ENCODE results near the gene LGR5.

LGR5 gene

GRCh38 chr12:71439613-71440344 is at the start of gene LGR5:
Gene LGR5 (plus strand): TSS chr12:71439798. CDS start chr12:71440081, 283 bp downstream.
- DNase-seq: peak; percentile 8
- in situ Hi-C loops (cut with HindIII; ENCODE audit: low pct_ligation_motif_present, low pct_unique_long_range_greater_than_20kb, low sequenced_read_pairs): no loop called here

DNA sequence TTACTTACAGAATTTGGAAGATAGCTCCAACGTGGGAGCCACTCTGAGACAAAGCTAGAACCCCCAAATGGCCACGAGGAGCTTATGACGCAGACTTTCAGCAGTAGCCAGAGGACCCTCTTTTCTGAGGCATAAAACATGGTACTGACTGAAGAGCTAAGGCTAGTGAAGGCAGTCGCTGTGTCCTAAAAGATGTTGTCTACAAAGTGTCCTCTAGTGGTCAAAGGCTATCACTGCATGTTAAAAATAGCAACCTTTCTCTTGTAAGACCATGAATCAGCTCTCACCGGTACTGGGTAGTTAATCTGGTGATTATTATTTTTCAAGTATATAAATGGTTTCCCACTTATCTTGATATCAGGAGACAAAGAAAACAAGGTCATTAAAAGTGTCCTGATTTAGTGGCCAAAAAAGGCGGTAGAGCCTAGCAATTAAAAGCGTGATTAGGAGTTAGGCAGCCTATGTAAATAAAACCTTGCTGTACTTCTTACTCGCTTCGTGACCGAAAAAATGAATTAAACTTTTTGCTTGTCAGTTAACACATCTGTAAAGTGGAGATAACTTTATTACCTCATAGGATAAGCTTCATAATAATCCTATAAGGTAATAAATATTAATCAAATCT is 47.0 kb upstream of the LGR5 start:
- DNase-seq: peak; percentile 81
- in situ Hi-C loops (cut with HindIII; ENCODE audit: low pct_ligation_motif_present, low pct_unique_long_range_greater_than_20kb, low sequenced_read_pairs): no loop called here

DNA sequence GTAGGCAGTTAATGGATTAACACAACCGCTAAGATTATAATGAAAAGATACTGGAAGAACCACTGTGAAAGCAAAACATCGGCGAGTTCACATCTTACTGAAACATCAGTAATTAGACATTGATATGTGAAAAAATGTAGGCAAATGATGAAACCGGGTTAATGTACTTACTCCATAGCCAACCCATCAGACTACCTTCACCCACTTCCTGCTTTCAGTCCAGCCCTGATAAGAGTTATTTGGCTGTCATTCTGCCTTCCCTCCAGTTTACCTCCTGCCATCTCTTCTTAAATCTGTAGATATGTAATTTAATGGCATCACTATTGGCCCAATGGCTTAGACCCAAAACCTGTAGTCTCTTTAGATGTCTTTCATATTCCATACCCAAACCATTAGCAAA is 46.0 kb upstream of the LGR5 start:
- no peak for DNase-seq
- in situ Hi-C loops (cut with HindIII; ENCODE audit: low pct_ligation_motif_present, low pct_unique_long_range_greater_than_20kb, low sequenced_read_pairs): no loop called here

GRCh38 chr12:71397433-71397954 is 42.1 kb upstream of the LGR5 start:
- in situ Hi-C loops (cut with HindIII; ENCODE audit: low pct_ligation_motif_present, low pct_unique_long_range_greater_than_20kb, low sequenced_read_pairs): no loop called here
- peak; percentile 61 for DNase-seq

GRCh38 chr12:71399197-71399596 is 40.4 kb upstream of the LGR5 start:
- in situ Hi-C loops (cut with HindIII; ENCODE audit: low pct_ligation_motif_present, low pct_unique_long_range_greater_than_20kb, low sequenced_read_pairs): no loop called here
- no peak for DNase-seq

GRCh38 chr12:71400481-71400880 is 39.1 kb upstream of the LGR5 start:
- in situ Hi-C loops (cut with HindIII; ENCODE audit: low pct_ligation_motif_present, low pct_unique_long_range_greater_than_20kb, low sequenced_read_pairs): no loop called here
- DNase-seq: no peak

- no peak for DNase-seq
- in situ Hi-C loops (cut with HindIII; ENCODE audit: low pct_ligation_motif_present, low pct_unique_long_range_greater_than_20kb, low sequenced_read_pairs): no loop called here
Measured at GRCh38 chr12:71405884-71406283, 33.7 kb upstream of the LGR5 start.

- no peak for DNase-seq
- in situ Hi-C loops (cut with HindIII; ENCODE audit: low pct_ligation_motif_present, low pct_unique_long_range_greater_than_20kb, low sequenced_read_pairs): no loop called here
Measured at GRCh38 chr12:71407732-71408131, 31.9 kb upstream of the LGR5 start.

DNA sequence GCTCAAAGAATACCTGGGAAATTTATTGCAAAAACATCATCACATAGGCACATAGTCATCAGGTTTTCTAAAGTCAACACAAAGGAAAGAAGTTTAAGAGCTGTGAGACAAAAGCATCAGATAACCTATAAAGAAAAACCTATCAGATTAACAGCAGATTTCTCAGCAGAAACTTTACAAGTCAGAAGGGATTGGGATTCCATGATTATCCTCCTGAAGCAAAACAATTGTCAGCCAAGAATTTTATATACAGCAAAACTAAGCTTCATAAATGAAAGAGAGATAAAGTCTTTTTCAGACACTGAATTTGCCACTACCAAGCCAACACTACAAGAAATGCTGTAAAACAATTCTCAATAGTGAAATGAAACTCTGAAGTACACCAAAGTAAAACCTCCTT is 28.8 kb upstream of the LGR5 start:
- in situ Hi-C loops (cut with HindIII; ENCODE audit: low pct_ligation_motif_present, low pct_unique_long_range_greater_than_20kb, low sequenced_read_pairs): no loop called here

DNA sequence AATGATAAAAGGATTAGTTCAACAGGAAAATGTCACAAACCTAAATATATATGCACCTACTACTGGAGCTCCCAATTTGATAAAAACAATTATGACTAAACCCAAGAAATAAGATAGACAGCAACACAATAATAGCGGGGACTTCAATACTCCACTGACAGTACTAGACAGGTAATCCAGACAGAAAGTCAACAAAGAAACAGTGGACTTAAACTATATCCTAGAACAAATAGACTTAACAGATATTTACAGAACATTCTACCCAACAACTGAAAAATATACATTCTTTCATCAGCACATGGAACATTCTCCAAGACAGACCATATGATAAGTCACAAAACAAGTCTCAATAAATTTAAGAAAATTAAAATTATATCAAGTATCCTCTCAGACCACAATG is 28.0 kb upstream of the LGR5 start:
- in situ Hi-C loops (cut with HindIII; ENCODE audit: low pct_ligation_motif_present, low pct_unique_long_range_greater_than_20kb, low sequenced_read_pairs): no loop called here
- DNase-seq: no peak

More for the DNA sequence above, 28.8 kb upstream of the LGR5 start:
- no peak for DNase-seq

DNA sequence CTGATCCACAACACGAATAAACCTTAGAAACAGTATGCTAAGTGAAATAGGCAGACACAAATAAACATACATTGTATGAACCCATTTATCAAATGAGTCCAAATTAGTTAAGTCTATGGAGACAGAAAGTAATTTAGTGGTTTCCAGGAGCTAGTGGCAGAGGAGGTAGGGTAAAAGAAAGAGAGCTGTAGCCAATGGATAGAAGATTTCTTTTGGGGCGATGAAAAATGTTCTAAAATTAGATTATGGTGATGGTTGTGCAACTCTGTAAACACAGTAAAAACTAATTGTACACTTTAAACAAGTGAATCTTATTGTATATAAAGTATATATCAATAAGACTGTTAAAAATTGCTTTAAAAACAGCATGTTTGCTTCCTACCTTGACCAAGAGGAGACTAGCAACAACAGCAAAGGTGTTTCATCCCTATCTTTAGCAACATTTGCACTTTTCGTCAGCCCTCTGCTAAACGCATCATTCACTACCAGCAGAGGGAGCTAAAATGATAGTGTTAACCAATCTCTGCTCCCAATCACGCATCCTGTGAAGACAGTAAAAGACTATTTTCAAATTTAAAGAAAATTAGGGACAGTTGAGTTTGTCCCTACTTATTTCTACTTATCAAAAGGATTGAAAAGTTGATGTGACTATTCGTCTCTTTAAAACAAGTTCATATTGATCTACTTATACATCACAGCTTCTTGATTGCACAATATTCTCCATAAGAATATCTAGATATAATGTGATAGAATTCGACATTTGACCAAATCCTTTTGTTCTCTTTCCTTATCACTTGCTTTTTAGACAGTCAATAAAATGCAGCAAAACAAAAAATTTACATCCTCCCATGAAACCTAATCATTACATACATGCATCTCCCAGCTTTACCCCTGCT is 24.0 kb upstream of the LGR5 start:
- in situ Hi-C loops (cut with HindIII; ENCODE audit: low pct_ligation_motif_present, low pct_unique_long_range_greater_than_20kb, low sequenced_read_pairs): no loop called here
- peak; percentile 76 for DNase-seq

- DNase-seq: no peak
- in situ Hi-C loops (cut with HindIII; ENCODE audit: low pct_ligation_motif_present, low pct_unique_long_range_greater_than_20kb, low sequenced_read_pairs): no loop called here
Measured at GRCh38 chr12:71417181-71417580, 22.4 kb upstream of the LGR5 start.

DNA sequence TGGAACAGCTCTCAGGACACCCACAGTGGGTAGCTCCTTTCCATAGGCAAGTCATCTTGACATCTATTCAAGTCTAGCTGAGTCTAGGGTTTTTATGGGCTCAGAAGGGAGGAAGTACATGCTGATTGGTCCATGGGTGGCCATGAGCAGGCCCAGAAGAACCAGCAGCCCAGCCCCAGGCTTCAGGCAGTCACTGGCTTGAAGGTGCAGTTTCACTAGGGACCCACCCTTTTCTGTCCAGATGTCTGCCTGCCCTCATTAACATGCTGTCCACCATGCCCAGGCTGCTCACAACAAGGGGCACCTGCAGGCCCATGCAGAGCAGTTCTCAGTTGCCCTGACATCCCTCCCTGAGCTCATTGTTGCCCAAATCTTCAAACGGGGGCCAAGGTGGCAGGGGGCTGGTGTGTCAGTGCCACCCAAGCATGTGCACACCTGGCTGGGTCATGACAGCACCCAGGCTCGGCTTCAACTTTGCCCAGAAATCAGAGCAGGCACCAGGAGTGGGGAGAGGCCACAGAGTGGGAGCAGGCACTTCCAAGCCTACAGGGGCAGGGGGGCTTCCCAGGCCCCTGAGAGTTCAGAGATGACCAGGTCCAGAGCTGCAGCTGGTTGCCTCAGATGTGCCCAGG is 18.7 kb upstream of the LGR5 start:
- DNase-seq: no peak
- in situ Hi-C loops (cut with HindIII; ENCODE audit: low pct_ligation_motif_present, low pct_unique_long_range_greater_than_20kb, low sequenced_read_pairs): no loop called here

DNA sequence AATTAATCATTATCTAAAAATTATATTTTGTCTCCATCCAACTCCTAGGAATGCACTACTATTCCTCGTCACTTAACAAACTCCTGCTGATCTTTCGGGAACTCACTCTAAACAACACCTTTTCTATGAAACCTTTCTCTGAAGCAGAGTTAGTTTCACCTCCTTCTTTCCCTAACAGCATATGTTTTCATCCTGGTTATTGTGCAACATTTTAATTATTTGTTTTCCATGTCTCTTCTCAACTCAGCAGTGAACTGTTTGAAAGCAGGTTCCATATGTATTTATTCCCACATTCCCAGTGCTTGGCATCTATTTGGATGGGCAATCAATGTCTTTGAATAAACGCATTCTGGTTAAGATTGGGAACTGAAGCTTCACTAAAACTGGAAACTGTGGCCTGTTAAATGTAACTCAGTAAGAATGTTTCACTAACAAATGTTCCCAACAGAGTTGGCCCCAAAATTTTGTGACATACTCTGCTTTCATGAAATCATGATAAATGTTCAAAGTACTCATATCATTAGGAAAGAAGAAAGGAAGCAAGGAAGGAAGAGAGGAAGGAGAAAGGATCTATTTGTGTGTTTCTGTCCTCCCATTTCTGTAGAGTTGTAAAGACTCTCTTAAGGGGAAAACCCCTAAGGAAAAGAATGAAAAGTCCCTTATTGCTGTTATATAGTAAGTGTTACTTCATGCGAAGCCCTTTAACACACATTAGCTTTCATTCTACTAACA is 13.9 kb upstream of the LGR5 start:
- DNase-seq: no peak
- in situ Hi-C loops (cut with HindIII; ENCODE audit: low pct_ligation_motif_present, low pct_unique_long_range_greater_than_20kb, low sequenced_read_pairs): no loop called here

DNA sequence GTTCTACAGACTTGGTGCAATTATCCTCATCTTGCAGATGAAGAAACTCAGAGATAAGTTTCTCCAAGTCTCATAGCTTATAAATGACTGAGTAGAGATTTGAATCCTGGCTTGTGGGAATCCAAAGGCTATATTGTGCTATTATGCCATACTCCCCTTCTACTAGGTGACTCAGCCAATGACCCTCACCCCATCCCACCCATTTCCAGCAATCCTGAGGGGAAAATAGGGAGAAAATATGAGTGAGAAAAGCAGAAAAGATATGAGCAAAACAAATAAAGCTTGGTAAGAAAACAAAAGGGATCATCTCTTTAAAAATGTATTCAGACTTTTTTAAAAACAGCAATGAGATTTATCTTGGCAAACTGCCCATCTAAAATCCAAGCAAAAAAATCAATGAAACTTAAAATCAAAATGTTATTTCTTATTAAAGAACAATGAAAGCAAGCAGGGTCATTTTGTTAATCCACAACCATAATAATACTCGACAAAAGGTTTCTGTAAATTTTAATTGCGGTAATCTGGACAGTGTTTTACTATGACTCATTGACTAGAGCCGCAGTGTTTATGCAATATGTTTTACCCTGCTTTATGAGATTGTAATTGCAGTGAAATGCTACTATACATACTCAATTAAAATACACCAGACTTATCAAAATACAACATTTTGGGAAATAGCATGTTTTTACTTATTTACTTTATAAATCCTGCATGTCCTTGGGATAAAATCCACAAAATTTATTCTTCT is 13.1 kb upstream of the LGR5 start:
- in situ Hi-C loops (cut with HindIII; ENCODE audit: low pct_ligation_motif_present, low pct_unique_long_range_greater_than_20kb, low sequenced_read_pairs): no loop called here

GRCh38 chr12:71430756-71431155 is 8.8 kb upstream of the LGR5 start:
- no peak for DNase-seq
- in situ Hi-C loops (cut with HindIII; ENCODE audit: low pct_ligation_motif_present, low pct_unique_long_range_greater_than_20kb, low sequenced_read_pairs): no loop called here

More for the DNA sequence above, 13.1 kb upstream of the LGR5 start:
- no peak for DNase-seq

- in situ Hi-C loops (cut with HindIII; ENCODE audit: low pct_ligation_motif_present, low pct_unique_long_range_greater_than_20kb, low sequenced_read_pairs): no loop called here
- no peak for DNase-seq
Measured at GRCh38 chr12:71431991-71432390, 7.6 kb upstream of the LGR5 start.

Data from ACHN (cell line).